HG02623 (cell line): ENCODE data around the gene UBTD2.
A peak's percentile ranks its signal among the peaks of the same experiment; 100 is the strongest.
"Not testable (repeated sequence)": the region's sequence is repeated elsewhere in the genome, so short reads cannot be mapped to it uniquely, and the experiment has no call there.

Experiments
- ATAC-seq: cut with Tn5 transposase; IDR thresholded peaks from one replicate; pipeline ENCODE4 v1.9.1; 2021; ENCODE audit warnings: moderate library complexity; ENCODE audit not compliant: unreplicated experiment

The UBTD2 gene

GRCh38 chr5:172283020-172283861 is at the start of gene UBTD2:
Gene UBTD2, minus strand, starts transcription at chr5:172283764. Its CDS starts 99 bp downstream, at chr5:172283665.
- ATAC-seq: peak; percentile 90

GRCh38 chr5:172326901-172327300 is 43.3 kb upstream of the UBTD2 start:
- not testable (repeated sequence) for ATAC-seq

- no peak for ATAC-seq
Measured at GRCh38 chr5:172325452-172325851, 41.9 kb upstream of the UBTD2 start.

- no peak for ATAC-seq
Measured at GRCh38 chr5:172322028-172322965, 38.7 kb upstream of the UBTD2 start.

- no peak for ATAC-seq
Measured at GRCh38 chr5:172321593-172321992, 38.0 kb upstream of the UBTD2 start.

- ATAC-seq: no peak
Measured at GRCh38 chr5:172319708-172320441, 36.3 kb upstream of the UBTD2 start.

- ATAC-seq: no peak
Measured at GRCh38 chr5:172315587-172316493, 32.3 kb upstream of the UBTD2 start.

- no peak for ATAC-seq
Measured at GRCh38 chr5:172313915-172314314, 30.4 kb upstream of the UBTD2 start.

GRCh38 chr5:172312286-172312685 is 28.7 kb upstream of the UBTD2 start:
- ATAC-seq: no peak

- no peak for ATAC-seq
Measured at GRCh38 chr5:172311605-172312004, 28.0 kb upstream of the UBTD2 start.

- ATAC-seq: no peak
Measured at GRCh38 chr5:172311026-172311425, 27.5 kb upstream of the UBTD2 start.

GRCh38 chr5:172305380-172305779 is 21.8 kb upstream of the UBTD2 start:
- ATAC-seq: no peak

- no peak for ATAC-seq
Measured at GRCh38 chr5:172303572-172304335, 20.2 kb upstream of the UBTD2 start.

- ATAC-seq: no peak
Measured at GRCh38 chr5:172303162-172303561, 19.6 kb upstream of the UBTD2 start.

GRCh38 chr5:172302047-172302710 is 18.6 kb upstream of the UBTD2 start:
- no peak for ATAC-seq

GRCh38 chr5:172299916-172300439 is 16.4 kb upstream of the UBTD2 start:
- ATAC-seq: no peak

GRCh38 chr5:172294831-172295230 is 11.3 kb upstream of the UBTD2 start:
- no peak for ATAC-seq

- ATAC-seq: no peak
Measured at GRCh38 chr5:172293745-172294342, 10.3 kb upstream of the UBTD2 start.
